Uterine smooth muscle cell (primary cell): ENCODE data around the gene NRROS. TPM values are rescaled to one million over a fixed set of nuclear protein-coding genes. Genes with fewer than 3 reads are reported as not detected.

Source experiments
- total RNA-seq: library from RNA; depleted of rRNA; stranded (reverse); fragments of >200 nt; gene quantifications from 2 replicates; pipeline ENCODE4 v1.2.3, GENCODE V29; 2014

The NRROS gene
- 2.2 and 3.0 TPM in 2 replicates for total RNA-seq

DNA sequence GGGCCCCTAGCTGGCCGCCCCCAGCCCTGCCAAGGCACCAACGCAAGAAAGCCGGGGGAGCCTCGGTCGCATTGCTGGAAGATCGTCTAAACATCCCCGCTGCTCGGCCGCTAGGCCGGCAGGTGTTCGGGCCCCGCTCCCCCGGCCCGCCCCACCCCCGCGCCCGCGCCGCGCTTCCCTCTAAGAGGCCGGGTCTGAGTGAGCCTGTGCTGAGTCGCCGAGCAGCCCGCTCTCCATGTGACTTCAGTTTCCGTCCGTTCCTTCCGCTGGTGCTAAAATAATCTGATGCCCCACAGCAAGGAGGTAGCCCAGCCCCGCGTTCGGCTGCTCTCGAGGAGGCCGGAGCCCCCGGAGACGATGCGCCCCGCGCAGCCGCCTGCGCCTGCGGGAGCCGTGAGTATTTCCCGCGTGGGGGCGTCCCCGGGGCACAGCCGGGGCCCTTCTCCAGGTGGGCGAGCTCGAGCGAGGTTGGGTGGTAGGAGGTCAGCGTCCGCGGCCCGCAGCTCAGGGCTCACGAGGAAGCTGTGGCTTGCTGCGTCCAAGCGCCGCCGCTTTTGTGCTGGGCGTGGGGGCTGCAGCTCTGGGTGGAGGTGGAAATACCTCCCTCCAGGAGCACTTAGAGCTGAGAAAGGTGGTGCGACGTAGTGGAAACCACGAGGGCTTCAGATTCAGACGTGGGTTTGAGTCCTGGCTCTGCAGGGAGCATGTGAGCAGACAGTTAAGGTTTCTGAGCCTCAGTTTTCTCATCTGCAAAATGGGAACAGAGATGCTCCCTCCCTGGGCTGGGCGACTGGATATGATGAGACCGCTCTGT lies at the start of gene NRROS:
NRROS (plus strand) TSS at position 212 of the 814 bp plus-strand sequence. CDS start 14,846 bp downstream, outside the sequence.

Other genes with a start within 250 kb of the NRROS start
- gene UBXN7, start 207.3 kb upstream of the NRROS start, total RNA-seq, result 20.4 and 25.2 TPM in 2 replicates
- gene RNF168, start 135.9 kb upstream of the NRROS start, total RNA-seq, result 19.0 and 24.1 TPM in 2 replicates
- gene SMCO1, start 124.3 kb upstream of the NRROS start, total RNA-seq, result not detected in 2 replicates
- 7.7 and 9.5 TPM in 2 replicates for gene WDR53, start 71.1 kb upstream of the NRROS start, total RNA-seq
- 11.0 and 17.8 TPM in 2 replicates for gene FBXO45, start 71.0 kb upstream of the NRROS start, total RNA-seq
- gene CEP19, start 72.6 kb downstream of the NRROS start, total RNA-seq, result 3.2 and 4.4 TPM in 2 replicates
- gene PIGX, start 72.7 kb downstream of the NRROS start, total RNA-seq, result 19.6 and 35.7 TPM in 2 replicates
- gene PAK2, start 100.2 kb downstream of the NRROS start, total RNA-seq, result 43.9 and 56.1 TPM in 2 replicates
- 44.4 and 52.4 TPM in 2 replicates for gene SENP5, start 228.2 kb downstream of the NRROS start, total RNA-seq